ENCODE measurements around the gene CLUH. TPM values are rescaled to one million over a fixed set of nuclear protein-coding genes. Genes with fewer than 3 reads are reported as not detected.
A peak's percentile ranks its signal among the peaks of the same experiment; 100 is the strongest.
"Not testable (repeated sequence)": the region's sequence is repeated elsewhere in the genome, so short reads cannot be mapped to it uniquely, and the experiment has no call there.

Gene CLUH
- total RNA-seq, 1 donor from 2014 or later, result 66.1 TPM

GRCh38 chr17:2690165-2691068 lies 21.1 kb downstream of the CLUH start:
- DNase-seq (ENCODE audit: low read depth), result no peak

- no peak for DNase-seq (ENCODE audit: low read depth)
These were observed 22.0 kb downstream of the CLUH start for GRCh38 chr17:2689411-2690164.

GRCh38 chr17:2688351-2689342 lies 22.9 kb downstream of the CLUH start:
- DNase-seq (ENCODE audit: low read depth), result no peak

- no peak for DNase-seq (ENCODE audit: low read depth)
These were observed 24.5 kb downstream of the CLUH start for GRCh38 chr17:2687074-2687418.

GRCh38 chr17:2685696-2686095 lies 25.9 kb downstream of the CLUH start:
- no peak for DNase-seq (ENCODE audit: low read depth)

- no peak for DNase-seq (ENCODE audit: low read depth)
These were observed 27.0 kb downstream of the CLUH start for GRCh38 chr17:2684549-2684948.

GRCh38 chr17:2683912-2684311 lies 27.7 kb downstream of the CLUH start:
- DNase-seq (ENCODE audit: low read depth), result no peak

- DNase-seq (ENCODE audit: low read depth), result no peak
These were observed 29.2 kb downstream of the CLUH start for GRCh38 chr17:2682176-2682938.

GRCh38 chr17:2681650-2682049 lies 29.9 kb downstream of the CLUH start:
- no peak for DNase-seq (ENCODE audit: low read depth)

- no peak for DNase-seq (ENCODE audit: low read depth)
These were observed 30.6 kb downstream of the CLUH start for GRCh38 chr17:2680961-2681360.

GRCh38 chr17:2679247-2679646 lies 32.3 kb downstream of the CLUH start:
- DNase-seq (ENCODE audit: low read depth), result not testable (repeated sequence)

GRCh38 chr17:2672026-2672425 lies 39.5 kb downstream of the CLUH start:
- no peak for DNase-seq (ENCODE audit: low read depth)

GRCh38 chr17:2660410-2660809 lies 51.2 kb downstream of the CLUH start:
- DNase-seq (ENCODE audit: low read depth), result not testable (repeated sequence)

GRCh38 chr17:2659337-2659736 lies 52.2 kb downstream of the CLUH start:
- peak; percentile 25 for DNase-seq (ENCODE audit: low read depth)

GRCh38 chr17:2656283-2656682 lies 55.3 kb downstream of the CLUH start:
- DNase-seq (ENCODE audit: low read depth), result no peak

GRCh38 chr17:2655546-2655945 lies 56.0 kb downstream of the CLUH start:
- DNase-seq (ENCODE audit: low read depth), result no peak

- not testable (repeated sequence) for DNase-seq (ENCODE audit: low read depth)
These were observed 58.7 kb downstream of the CLUH start for GRCh38 chr17:2652911-2653310.

- no peak for DNase-seq (ENCODE audit: low read depth)
These were observed 62.4 kb downstream of the CLUH start for GRCh38 chr17:2649191-2649590.

- no peak for DNase-seq (ENCODE audit: low read depth)
These were observed 63.6 kb downstream of the CLUH start for GRCh38 chr17:2647957-2648356.

- no peak for DNase-seq (ENCODE audit: low read depth)
These were observed 66.6 kb downstream of the CLUH start for GRCh38 chr17:2644971-2645370.

Data from myocyte (in vitro differentiated cells).